Measurements from ENCODE around the gene ARVCF. TPM values are rescaled to one million over a fixed set of nuclear protein-coding genes. Genes with fewer than 3 reads are reported as not detected.

The ARVCF gene
- total and polyA plus RNA-seq, 12 donors = 22.2 to 58.9 (median 32.1) TPM

GRCh38 chr22:20026996-20027601 is 10.5 kb upstream of the ARVCF start:
- no peaks in the 10 kb centered on the region for H3K9me3 ChIP-seq
- peaks cover 0 to 19% (median 9%) of the 10 kb centered on the region in 9 donors for H3K36me3 ChIP-seq
- H3K4me1 ChIP-seq = peaks cover 47 to 96% (median 72%) of the 10 kb centered on the region in 9 donors
- 75 to 76% methylated on average over 12 of the region's 12 CpGs for WGBS, 2 donors
- no peak overlapping the region for H3K4me3 ChIP-seq
- ATAC-seq (no peak), DNase-seq (no peak)
- no peak overlapping the region for H3K27ac ChIP-seq
- no peaks in the 10 kb centered on the region for H3K27me3 ChIP-seq
- TF ChIP-seq CTCF (IDR thresholded peaks at IDR 0.05) = no peak
- intact Hi-C loops (cut with DNase I) = loop anchor here in 4 of 10 donors (5.0 to 10.0 kb wide), 4 partner anchors 50 to 298 kb away; partner anchors contain the start of gene DGCR6L (in 1 of the 4)

- Histone ChIP-seq H3K36me3 (peaks cover 0 to 12% (median 2%) of the 10 kb centered on the region in 9 donors), H3K4me1 (peaks cover 45 to 96% (median 72%) of the 10 kb centered on the region in 9 donors), H3K27ac (no peak overlapping the region), H3K4me3 (no peak overlapping the region), H3K9me3 (no peaks in the 10 kb centered on the region), H3K27me3 (no peaks in the 10 kb centered on the region)
- no peak for TF ChIP-seq CTCF (IDR thresholded peaks at IDR 0.05)
- WGBS, 2 donors = 89 to 91% methylated on average over 13 of the region's 13 CpGs
- intact Hi-C loops (cut with DNase I) = loop anchor here in 4 of 10 donors (5.0 to 10.0 kb wide), 4 partner anchors 51 to 298 kb away; partner anchors contain the start of gene DGCR6L (in 1 of the 4)
- no peak for ATAC-seq
- no peak for DNase-seq
Measured at GRCh38 chr22:20026204-20026908, 9.7 kb upstream of the ARVCF start.

- H3K4me3 ChIP-seq = no peak overlapping the region
- 90 to 93% methylated on average over 13 of the region's 13 CpGs for WGBS, 2 donors
- intact Hi-C loops (cut with DNase I) = loop anchor here in 4 of 10 donors (5.0 to 10.0 kb wide), 4 partner anchors 52 to 299 kb away; partner anchors contain the start of gene DGCR6L (in 1 of the 4)
- DNase-seq = no peak
- peaks cover 42 to 91% (median 71%) of the 10 kb centered on the region in 9 donors for H3K4me1 ChIP-seq
- H3K36me3 ChIP-seq = peaks cover 0 to 10% (median 0%) of the 10 kb centered on the region in 9 donors
- no peaks in the 10 kb centered on the region for H3K9me3 ChIP-seq
- no peak for ATAC-seq
- peak overlapping the region in 1 of 10 donors; percentile 98 for H3K27ac ChIP-seq
- H3K27me3 ChIP-seq = no peaks in the 10 kb centered on the region
- TF ChIP-seq CTCF (IDR thresholded peaks at IDR 0.05) = no peak
Measured at GRCh38 chr22:20025401-20026203, 9.0 kb upstream of the ARVCF start.

Data from heart right ventricle (tissue), 16 donors.